CD14-positive monocyte (primary cell): ENCODE results near the gene REEP3. TPM values are rescaled to one million over a fixed set of nuclear protein-coding genes. Genes with fewer than 3 reads are reported as not detected.

ENCODE experiments used
- DNase-seq, 3 donors: peaks; one replicate each; pipeline ENCODE4 v3.0.0-alpha.2; 2011 to 2022
- H2AFZ ChIP-seq: 2 replicates; pipeline ENCODE4 v1.6.0; 2012; ENCODE audit warnings: mild to moderate bottlenecking, low read depth, low read length, inconsistent platforms; ENCODE audit not compliant: insufficient read depth, poor library complexity, severe bottlenecking
- H3K27ac ChIP-seq, 2 donors: 1 replicate in 1 of 2; 2 replicates in 1 of 2; pipeline ENCODE4 v1.5.1; 2012 to 2013; ENCODE audit warnings: low read length in 2 of 2, control low read depth in 1 of 2, inconsistent platforms in 1 of 2, low read depth in 1 of 2, mild to moderate bottlenecking in 1 of 2
- H3K27me3 ChIP-seq, 2 donors: one replicate each; pipeline versions ENCODE4 v1.6.0 to v1.6.1; 2011 to 2013; ENCODE audit warnings: low read length in 2 of 2; ENCODE audit not compliant: control insufficient read depth in 2 of 2, insufficient read depth in 2 of 2
- H3K36me3 ChIP-seq, 2 donors: replicated peaks in 1 of 2; 1 replicate in 1 of 2; 2 replicates in 1 of 2; pipeline versions ENCODE4 v1.5.1 to v1.6.1; 2012 to 2013; ENCODE audit warnings: low read length in 2 of 2, control low read depth in 1 of 2, inconsistent platforms in 1 of 2, mild to moderate bottlenecking in 1 of 2; ENCODE audit not compliant: insufficient read depth in 2 of 2, control insufficient read depth in 1 of 2
- H3K4me1 ChIP-seq, 2 donors: 1 replicate in 1 of 2; 2 replicates in 1 of 2; pipeline versions ENCODE4 v1.5.1 to v1.6.1; 2012 to 2013; ENCODE audit warnings: low read length in 2 of 2, control low read depth in 1 of 2, inconsistent platforms in 1 of 2, mild to moderate bottlenecking in 1 of 2, moderate library complexity in 1 of 2; ENCODE audit not compliant: insufficient read depth in 2 of 2, control insufficient read depth in 1 of 2
- H3K4me2 ChIP-seq: replicated peaks from 2 replicates; pipeline ENCODE3; 2012; ENCODE audit warnings: low read length, moderate library complexity, mild to moderate bottlenecking; ENCODE audit not compliant: poor library complexity, severe bottlenecking; ENCODE audit errors: extremely low read depth
- H3K4me3 ChIP-seq, 3 experiments: fragments of 200-600 bp in 1 of 3; sonication (generic) in 1 of 3; replicated peaks in 1 of 3; 1 replicate in 2 of 3; 2 replicates in 1 of 3; pipeline ENCODE4 v1.5.1; 2011 to 2013; ENCODE audit warnings: low read length in 3 of 3, mild to moderate bottlenecking in 3 of 3, control low read depth in 2 of 3, low read depth in 2 of 3, inconsistent platforms in 1 of 3, moderate library complexity in 1 of 3
- H3K79me2 ChIP-seq: 2 replicates; pipeline ENCODE4 v1.6.0; 2012; ENCODE audit warnings: mild to moderate bottlenecking, control low read depth, inconsistent platforms, low read length, moderate library complexity; ENCODE audit not compliant: insufficient read depth
- H3K9ac ChIP-seq: 2 replicates; pipeline ENCODE4 v1.6.0; 2017; ENCODE audit warnings: low read length, mild to moderate bottlenecking; ENCODE audit not compliant: insufficient read depth, poor library complexity, severe bottlenecking
- H3K9me3 ChIP-seq, 2 donors: replicated peaks in 1 of 2; 1 replicate in 1 of 2; 2 replicates in 1 of 2; pipeline versions ENCODE4 v1.5.1 to v1.6.1; 2012 to 2013; ENCODE audit warnings: low read length in 2 of 2, control low read depth in 1 of 2; ENCODE audit not compliant: control insufficient read depth in 1 of 2, insufficient read depth in 1 of 2
- H4K20me1 ChIP-seq: 2 replicates; pipeline ENCODE4 v1.6.0; 2012; ENCODE audit warnings: mild to moderate bottlenecking, low read length, control low read depth, moderate library complexity; ENCODE audit not compliant: insufficient read depth
- H3K27ac Mint-ChIP-seq, 7 donors: one replicate each; pipeline ENCODE4 v1.8.0; 2020; ENCODE audit warnings: mild to moderate bottlenecking in 7 of 7, mixed read lengths in 7 of 7, moderate library complexity in 6 of 7, inconsistent platforms in 2 of 7
- H3K27me3 Mint-ChIP-seq, 3 donors: one replicate each; pipeline ENCODE4 v1.8.0; 2021 to 2022; ENCODE audit warnings: low read depth in 3 of 3, mild to moderate bottlenecking in 3 of 3, mixed read lengths in 3 of 3, moderate library complexity in 3 of 3, inconsistent platforms in 1 of 3
- H3K36me3 Mint-ChIP-seq, 2 donors: one replicate each; pipeline ENCODE4 v1.8.0; 2020; ENCODE audit warnings: mixed read lengths in 2 of 2, inconsistent platforms in 1 of 2, mild to moderate bottlenecking in 1 of 2
- H3K4me1 Mint-ChIP-seq: one replicate; pipeline ENCODE4 v1.8.0; 2020; ENCODE audit warnings: mild to moderate bottlenecking, mixed read lengths
- H3K4me3 Mint-ChIP-seq, 2 donors: one replicate each; pipeline ENCODE4 v1.8.0; 2020; ENCODE audit warnings: mild to moderate bottlenecking in 2 of 2, mixed read lengths in 2 of 2, moderate library complexity in 1 of 2
- H3K9me3 Mint-ChIP-seq, 7 donors: one replicate each; pipeline ENCODE4 v1.8.0; 2020 to 2022; ENCODE audit warnings: mixed read lengths in 7 of 7, mild to moderate bottlenecking in 6 of 7, moderate library complexity in 6 of 7, inconsistent platforms in 2 of 7
- WGBS: methylation state at CpG from one replicate; pipeline ENCODE4 v1.1.5; 2013; ENCODE audit warnings: missing lambda C conversion rate; ENCODE audit not compliant: insufficient coverage; 5-methylcytosine and 5-hydroxymethylcytosine counted together
- intact Hi-C, 2 donors: fragments of 100-400 bp; cut with micrococcal nuclease; formaldehyde crosslinking; loops; one replicate each; pipeline versions ENCODE4 v1.15.0 to v1.15.1; 2023
- polyA plus RNA-seq, 3 donors: library from polyadenylated mRNA; depleted of rRNA in 1 of 3; unstranded in 2 of 3; stranded (reverse) in 1 of 3; fragments of 300-500 nt in 2 of 3; fragments of >200 nt in 1 of 3; fragmentation: Illumina TruSeq in 2 of 3; gene quantifications; 1 replicate in 2 of 3; 2 replicates in 1 of 3; pipeline ENCODE4 v1.2.3, GENCODE V29; 2012 to 2021
- TF ChIP-seq, protein P1 (sequence below): fragments of 200-600 bp; IDR thresholded peaks from one replicate; pipeline ENCODE4 v1.8.0; 2022; ENCODE audit warnings: antibody characterized with exemption, mild to moderate bottlenecking

Gene REEP3
- polyA plus RNA-seq, 3 donors, result 9.1 to 17.7 (median 17.7) TPM

GRCh38 chr10:63624701-63625100 is 103.5 kb downstream of the REEP3 start:
- Histone ChIP-seq H3K4me1 (peaks cover 27 to 28% of the 10 kb centered on the region in 2 donors), H3K36me3 (peaks cover 10 to 18% of the 10 kb centered on the region in 2 donors), H3K79me2 (no peaks in the 10 kb centered on the region), H3K9me3 (no peaks in the 10 kb centered on the region), H3K4me2 (no peak overlapping the region), H2AFZ (no peak overlapping the region), H4K20me1 (no peaks in the 10 kb centered on the region), H3K27me3 (no peaks in the 10 kb centered on the region), H3K9ac (no peak overlapping the region), H3K4me3 (no peak overlapping the region), H3K27ac (no peak overlapping the region)
- no peak overlapping the region for H3K27ac Mint-ChIP-seq
- intact Hi-C loops, result loop anchor here (5.0 to 10.0 kb wide), 2 partner anchors 93 to 100 kb away; partner anchors contain the start of gene REEP3 (in 1 of the 2)
- no CpG with 5 or more reads among the region's 2 CpGs for WGBS
- peaks cover 16 to 22% of the 10 kb centered on the region in 2 donors for H3K36me3 Mint-ChIP-seq
- no peaks in the 10 kb centered on the region for H3K9me3 Mint-ChIP-seq
- TF ChIP-seq, protein P1, sequence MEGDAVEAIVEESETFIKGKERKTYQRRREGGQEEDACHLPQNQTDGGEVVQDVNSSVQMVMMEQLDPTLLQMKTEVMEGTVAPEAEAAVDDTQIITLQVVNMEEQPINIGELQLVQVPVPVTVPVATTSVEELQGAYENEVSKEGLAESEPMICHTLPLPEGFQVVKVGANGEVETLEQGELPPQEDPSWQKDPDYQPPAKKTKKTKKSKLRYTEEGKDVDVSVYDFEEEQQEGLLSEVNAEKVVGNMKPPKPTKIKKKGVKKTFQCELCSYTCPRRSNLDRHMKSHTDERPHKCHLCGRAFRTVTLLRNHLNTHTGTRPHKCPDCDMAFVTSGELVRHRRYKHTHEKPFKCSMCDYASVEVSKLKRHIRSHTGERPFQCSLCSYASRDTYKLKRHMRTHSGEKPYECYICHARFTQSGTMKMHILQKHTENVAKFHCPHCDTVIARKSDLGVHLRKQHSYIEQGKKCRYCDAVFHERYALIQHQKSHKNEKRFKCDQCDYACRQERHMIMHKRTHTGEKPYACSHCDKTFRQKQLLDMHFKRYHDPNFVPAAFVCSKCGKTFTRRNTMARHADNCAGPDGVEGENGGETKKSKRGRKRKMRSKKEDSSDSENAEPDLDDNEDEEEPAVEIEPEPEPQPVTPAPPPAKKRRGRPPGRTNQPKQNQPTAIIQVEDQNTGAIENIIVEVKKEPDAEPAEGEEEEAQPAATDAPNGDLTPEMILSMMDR, result no peak
- no peak for DNase-seq
- peaks cover 26% of the 10 kb centered on the region for H3K4me1 Mint-ChIP-seq
- no peak overlapping the region for H3K4me3 Mint-ChIP-seq
- H3K27me3 Mint-ChIP-seq, result no peaks in the 10 kb centered on the region

GRCh38 chr10:63627396-63627795 is 106.2 kb downstream of the REEP3 start:
- intact Hi-C loops, result loop anchor here (5.0 to 10.0 kb wide), 2 partner anchors 90 to 103 kb away; partner anchors contain the start of gene REEP3 (in 1 of the 2)
- Histone ChIP-seq H3K27ac (no peak overlapping the region), H2AFZ (no peak overlapping the region), H3K79me2 (no peaks in the 10 kb centered on the region), H3K9ac (no peak overlapping the region), H3K36me3 (peaks cover 0 to 2% of the 10 kb centered on the region in 2 donors), H3K4me1 (peaks cover 42 to 50% of the 10 kb centered on the region in 2 donors), H4K20me1 (no peaks in the 10 kb centered on the region), H3K27me3 (no peaks in the 10 kb centered on the region), H3K4me2 (no peak overlapping the region), H3K9me3 (no peaks in the 10 kb centered on the region), H3K4me3 (no peak overlapping the region)
- WGBS, result 67% methylated on average over 4 of the region's 8 CpGs
- peak overlapping the region in 2 of 7 donors; percentile 11 to 30 for H3K27ac Mint-ChIP-seq
- peaks cover 6 to 10% of the 10 kb centered on the region in 2 donors for H3K36me3 Mint-ChIP-seq
- no peaks in the 10 kb centered on the region for H3K9me3 Mint-ChIP-seq
- H3K4me1 Mint-ChIP-seq, result peaks cover 43% of the 10 kb centered on the region
- H3K4me3 Mint-ChIP-seq, result peak overlapping the region in 1 of 2 donors; percentile 55
- H3K27me3 Mint-ChIP-seq, result no peaks in the 10 kb centered on the region
- no peak for DNase-seq
- TF ChIP-seq, protein P1, result no peak
